Head of caudate nucleus (tissue), 42 donors: ENCODE results near the gene CAMSAP3.

ENCODE experiments used
- DNase-seq, 42 donors: peaks; one replicate each; pipeline versions ENCODE4 v3.0.0 to v3.0.0-alpha.2; 2020 to 2021; ENCODE audit warnings: mixed read lengths in 7 of 42
- intact Hi-C: fragments of 100-400 bp; cut with DNase I; formaldehyde crosslinking; loops from one replicate; pipeline ENCODE4 v1.15.0; 2022

The CAMSAP3 gene

GRCh38 chr19:7665076-7665475, 69.4 kb downstream of the CAMSAP3 start:
- intact Hi-C loops = no loop called here
- no peak for DNase-seq
